Stimulated activated memory B cell treated with anti-CD40 and anti-IgM and Interleukin-4, amounts not matched to agents 10 μg/mL and 1 μg/mL and 100 μg/mL, for 72 hours (primary cell): ENCODE measurements around the gene KCNH2.
"Not testable (repeated sequence)": the region's sequence is repeated elsewhere in the genome, so short reads cannot be mapped to it uniquely, and the experiment has no call there.

Experiments used
- ATAC-seq: fragments of 150-1000 bp; cut with Tn5 transposase; 2 replicates; pipeline ENCODE4 v1.10.0; 2021
- H3K27ac Mint-ChIP-seq: one replicate; pipeline ENCODE4 v1.8.0; 2022; ENCODE audit warnings: mild to moderate bottlenecking, mixed read lengths
- H3K27me3 Mint-ChIP-seq: one replicate; pipeline ENCODE4 v1.8.0; 2022; ENCODE audit warnings: mixed read lengths
- H3K36me3 Mint-ChIP-seq: one replicate; pipeline ENCODE4 v1.8.0; 2022; ENCODE audit warnings: mixed read lengths
- H3K4me1 Mint-ChIP-seq: one replicate; pipeline ENCODE4 v1.8.0; 2022; ENCODE audit warnings: mixed read lengths
- H3K4me3 Mint-ChIP-seq: one replicate; pipeline ENCODE4 v1.8.0; 2022; ENCODE audit warnings: mild to moderate bottlenecking, moderate library complexity, mixed read lengths
- H3K9me3 Mint-ChIP-seq: one replicate; pipeline ENCODE4 v1.8.0; 2022; ENCODE audit warnings: mixed read lengths

The KCNH2 gene

DNA sequence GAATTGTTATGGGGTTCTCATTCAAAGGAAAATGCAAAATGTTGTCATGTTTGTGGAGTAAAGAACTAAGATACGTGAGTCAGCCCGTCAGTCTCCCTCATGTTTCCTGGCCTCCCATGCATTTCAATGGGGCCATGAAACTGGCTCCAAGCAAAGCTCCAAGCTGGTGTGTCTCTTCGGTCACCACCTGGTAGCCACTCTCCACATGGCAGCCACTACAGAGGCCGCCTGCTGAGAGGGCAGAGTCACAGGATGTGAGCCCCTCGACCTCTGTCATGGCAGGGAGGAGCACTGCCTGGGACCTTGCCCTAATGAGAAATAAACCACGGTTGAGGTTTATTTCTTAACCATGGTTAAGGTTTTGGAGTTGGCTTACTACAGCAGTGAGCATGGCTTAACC is 63.2 kb downstream of the KCNH2 start:
- H3K27ac Mint-ChIP-seq, result no peak overlapping the region
- peaks cover 24% of the 10 kb centered on the region for H3K27me3 Mint-ChIP-seq
- H3K4me1 Mint-ChIP-seq, result no peaks in the 10 kb centered on the region
- H3K9me3 Mint-ChIP-seq, result peaks cover 5% of the 10 kb centered on the region
- H3K4me3 Mint-ChIP-seq, result no peak overlapping the region
- ATAC-seq, result no peak
- H3K36me3 Mint-ChIP-seq, result no peaks in the 10 kb centered on the region

DNA sequence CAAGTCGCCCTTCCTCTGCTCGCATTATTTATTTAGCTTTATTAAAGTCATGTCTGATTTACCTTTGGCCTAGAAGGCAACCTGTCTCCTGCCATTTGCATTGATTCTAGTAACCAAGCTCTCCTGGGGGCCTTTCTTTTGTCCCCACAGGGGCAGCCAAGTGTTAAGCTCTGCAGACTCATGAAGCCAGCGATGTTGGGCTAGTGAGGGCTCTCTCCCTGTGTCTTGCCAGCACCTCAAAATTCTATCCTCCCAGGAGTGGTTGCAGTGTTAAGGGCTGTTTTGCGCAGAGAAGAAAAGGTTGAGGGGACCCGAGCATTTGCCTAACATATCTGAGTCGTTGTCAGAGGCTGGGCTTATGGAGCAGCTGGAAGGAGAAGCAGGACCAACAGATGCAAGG is 63.9 kb downstream of the KCNH2 start:
- no peak for ATAC-seq
- Mint-ChIP-seq H3K27ac (no peak overlapping the region), H3K4me1 (peaks cover 5% of the 10 kb centered on the region), H3K36me3 (no peaks in the 10 kb centered on the region), H3K9me3 (peaks cover 5% of the 10 kb centered on the region), H3K27me3 (peaks cover 26% of the 10 kb centered on the region), H3K4me3 (no peak overlapping the region)

DNA sequence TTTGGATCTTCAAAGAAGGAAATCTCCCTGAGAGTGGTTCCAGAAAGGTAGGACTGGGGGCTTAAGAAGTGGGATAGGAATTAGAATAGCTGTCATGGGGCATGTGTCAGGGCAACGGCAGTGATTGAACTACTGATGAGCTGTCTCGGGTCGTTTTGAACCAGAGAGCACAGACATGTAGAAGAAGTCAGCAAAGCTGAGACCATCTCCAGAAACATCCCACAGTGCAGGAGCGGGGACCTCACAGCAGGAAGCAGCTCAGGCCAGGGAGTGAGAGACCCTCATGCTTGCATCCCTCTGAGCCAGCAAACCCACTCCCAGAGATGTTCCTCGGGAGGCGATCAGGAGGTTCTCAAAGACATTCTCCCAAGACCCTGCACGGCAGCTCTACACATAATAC is 65.7 kb downstream of the KCNH2 start:
- H3K27ac Mint-ChIP-seq, result no peak overlapping the region
- no peak for ATAC-seq
- peaks cover 25% of the 10 kb centered on the region for H3K27me3 Mint-ChIP-seq
- H3K4me1 Mint-ChIP-seq, result peaks cover 6% of the 10 kb centered on the region
- peaks cover 5% of the 10 kb centered on the region for H3K9me3 Mint-ChIP-seq
- no peak overlapping the region for H3K4me3 Mint-ChIP-seq
- H3K36me3 Mint-ChIP-seq, result no peaks in the 10 kb centered on the region

DNA sequence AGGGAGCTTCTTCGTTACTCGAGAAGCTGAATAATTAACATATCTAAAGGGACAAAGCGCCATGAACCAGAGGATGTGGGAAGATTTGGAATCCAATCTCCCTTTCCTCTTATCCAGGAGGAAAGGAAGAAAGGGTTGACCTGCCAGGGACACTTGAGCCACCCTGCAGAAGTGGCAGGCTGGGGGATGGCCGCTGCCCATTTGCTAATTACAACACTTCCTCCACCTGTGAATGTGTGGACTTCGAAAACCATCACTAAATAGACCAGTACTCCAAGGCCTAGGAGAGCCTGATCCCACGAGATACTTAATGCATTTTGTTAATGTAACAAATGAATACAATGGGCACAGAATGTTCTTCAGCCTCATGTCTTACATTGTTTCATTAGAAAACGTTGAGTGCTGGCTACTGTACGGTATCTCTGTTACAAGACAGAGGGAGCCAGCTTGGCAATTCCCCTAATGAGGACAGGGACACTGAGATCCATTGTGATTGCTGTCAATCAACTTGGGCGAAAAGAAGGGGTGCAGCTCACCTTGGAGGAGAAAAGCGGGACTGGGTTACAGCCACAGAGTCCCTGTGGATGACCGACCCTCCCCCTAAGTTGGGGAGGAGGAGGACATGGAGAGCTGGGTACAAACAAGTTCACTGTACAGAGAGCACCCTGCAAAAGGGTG is 66.4 kb downstream of the KCNH2 start:
- peaks cover 5% of the 10 kb centered on the region for H3K9me3 Mint-ChIP-seq

DNA sequence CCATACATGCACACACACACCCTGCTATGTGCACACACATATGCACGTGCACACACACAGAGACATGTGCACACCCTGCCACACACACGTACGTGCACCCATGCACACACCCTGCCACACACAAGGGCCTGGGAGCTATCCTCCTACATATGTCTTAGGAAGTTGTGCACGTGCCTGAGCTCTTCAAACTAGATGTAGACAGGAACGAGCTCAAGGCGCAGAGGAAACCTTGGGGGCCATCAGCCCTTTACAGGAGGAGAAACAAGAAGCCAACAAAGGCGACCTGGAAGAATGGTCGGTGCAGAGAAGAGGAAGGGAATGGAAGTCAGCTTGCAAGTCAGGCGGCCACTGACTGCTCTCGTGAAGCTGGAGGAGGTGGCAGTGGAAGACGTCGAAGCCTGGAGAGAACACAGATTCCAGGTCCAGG is 67.1 kb downstream of the KCNH2 start:
- H3K4me3 Mint-ChIP-seq, result no peak overlapping the region
- H3K9me3 Mint-ChIP-seq, result peaks cover 5% of the 10 kb centered on the region
- ATAC-seq, result no peak
- H3K27ac Mint-ChIP-seq, result no peak overlapping the region
- H3K36me3 Mint-ChIP-seq, result no peaks in the 10 kb centered on the region
- peaks cover 40% of the 10 kb centered on the region for H3K27me3 Mint-ChIP-seq
- H3K4me1 Mint-ChIP-seq, result peaks cover 6% of the 10 kb centered on the region

More for the DNA sequence above, 66.4 kb downstream of the KCNH2 start:
- Mint-ChIP-seq H3K27me3 (peaks cover 32% of the 10 kb centered on the region), H3K4me3 (no peak overlapping the region), H3K4me1 (peaks cover 6% of the 10 kb centered on the region), H3K36me3 (no peaks in the 10 kb centered on the region), H3K27ac (no peak overlapping the region)
- ATAC-seq, result no peak

- H3K27me3 Mint-ChIP-seq, result peaks cover 45% of the 10 kb centered on the region
- H3K27ac Mint-ChIP-seq, H3K4me3 Mint-ChIP-seq, H3K36me3 Mint-ChIP-seq, ATAC-seq, H3K4me1 Mint-ChIP-seq, H3K9me3 Mint-ChIP-seq: not testable (repeated sequence)
Observed at GRCh38 chr7:150910305-150910995, 67.7 kb downstream of the KCNH2 start.

GRCh38 chr7:150909200-150909995 is 68.7 kb downstream of the KCNH2 start:
- Mint-ChIP-seq H3K9me3 (peaks cover 5% of the 10 kb centered on the region), H3K36me3 (no peaks in the 10 kb centered on the region), H3K4me1 (peaks cover 7% of the 10 kb centered on the region), H3K27ac (peak overlapping the region; percentile 30), H3K4me3 (no peak overlapping the region), H3K27me3 (peaks cover 50% of the 10 kb centered on the region)
- ATAC-seq, result no peak

DNA sequence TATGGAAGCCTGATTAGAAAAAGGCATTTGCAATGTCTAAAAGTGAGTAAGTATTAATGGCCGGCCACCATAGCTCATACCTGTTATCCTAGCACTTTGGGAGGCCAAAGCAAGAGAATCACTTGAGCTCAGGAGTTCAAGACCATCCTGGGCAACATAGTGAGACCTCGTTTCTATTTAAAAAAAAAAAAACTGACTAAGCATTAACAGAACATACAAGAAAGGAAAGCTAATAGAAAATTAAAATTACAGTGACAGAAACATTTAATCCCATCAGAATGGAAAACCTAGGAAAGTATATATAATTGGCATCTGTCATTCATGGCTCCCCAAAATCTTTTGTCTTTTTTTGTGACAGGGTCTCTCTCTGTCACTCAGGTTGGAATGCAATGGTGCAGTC is 69.9 kb downstream of the KCNH2 start:
- no peaks in the 10 kb centered on the region for H3K36me3 Mint-ChIP-seq
- H3K4me3 Mint-ChIP-seq, result no peak overlapping the region
- peaks cover 19% of the 10 kb centered on the region for H3K4me1 Mint-ChIP-seq
- ATAC-seq, result no peak
- peaks cover 63% of the 10 kb centered on the region for H3K27me3 Mint-ChIP-seq
- no peak overlapping the region for H3K27ac Mint-ChIP-seq
- peaks cover 5% of the 10 kb centered on the region for H3K9me3 Mint-ChIP-seq

GRCh38 chr7:150904011-150904909 is 73.9 kb downstream of the KCNH2 start:
- no peak overlapping the region for H3K4me3 Mint-ChIP-seq

GRCh38 chr7:150903606-150904005 is 74.5 kb downstream of the KCNH2 start:
- H3K27me3 Mint-ChIP-seq, result peaks cover 41% of the 10 kb centered on the region
- H3K9me3 Mint-ChIP-seq, result no peaks in the 10 kb centered on the region

More at GRCh38 chr7:150904011-150904909, 73.9 kb downstream of the KCNH2 start:
- peaks cover 44% of the 10 kb centered on the region for H3K27me3 Mint-ChIP-seq
- no peak for ATAC-seq
- no peaks in the 10 kb centered on the region for H3K36me3 Mint-ChIP-seq
- H3K9me3 Mint-ChIP-seq, result no peaks in the 10 kb centered on the region
- peaks cover 47% of the 10 kb centered on the region for H3K4me1 Mint-ChIP-seq
- peak overlapping the region; percentile 3 for H3K27ac Mint-ChIP-seq

DNA sequence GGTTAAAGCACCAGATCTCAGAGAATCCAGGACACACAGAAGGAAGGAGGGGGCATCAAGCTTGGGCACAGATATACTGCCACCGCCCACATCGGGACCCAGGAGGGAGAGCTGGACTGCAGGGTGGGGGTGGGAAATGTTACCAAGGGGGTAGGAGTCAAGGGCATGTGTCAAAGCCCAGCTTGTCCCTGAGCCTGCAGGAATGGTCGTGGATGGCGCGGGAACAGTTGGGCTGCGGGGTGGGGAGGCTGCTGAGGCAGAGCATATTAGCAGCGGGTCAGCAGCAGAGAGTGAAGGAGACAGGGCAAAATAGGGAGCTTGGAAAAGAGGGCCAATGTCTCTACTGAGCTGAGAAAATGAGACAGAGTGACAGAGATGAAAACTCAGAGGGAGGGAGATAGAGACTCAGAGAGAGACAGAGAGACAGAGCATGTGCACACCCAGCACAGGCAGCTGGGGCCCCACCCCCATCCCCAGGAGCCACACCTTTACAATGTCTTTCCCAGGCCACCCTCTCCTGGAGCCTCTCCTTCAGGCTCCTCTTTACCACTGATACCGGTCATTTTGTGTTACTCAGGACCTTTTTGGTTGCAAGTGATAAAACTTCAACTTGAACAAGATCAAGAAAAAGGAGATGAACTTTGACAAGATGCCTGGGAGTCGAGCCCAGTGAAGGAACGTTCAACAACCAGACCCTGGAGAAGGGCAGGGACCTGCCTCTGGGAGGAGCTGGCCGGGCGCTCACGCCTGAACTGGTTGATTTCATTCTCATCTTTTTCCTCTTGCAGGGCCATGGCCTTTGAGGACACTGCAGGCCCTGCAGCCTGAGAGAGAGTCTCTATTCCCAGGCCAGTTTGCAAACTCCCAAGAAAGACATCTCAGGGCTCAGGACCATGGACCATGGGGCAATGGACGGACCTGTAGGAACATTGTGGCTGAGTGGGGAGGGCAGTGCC is 75.8 kb downstream of the KCNH2 start:
- peak overlapping the region; percentile 17 for H3K27ac Mint-ChIP-seq
- H3K4me3 Mint-ChIP-seq, result no peak overlapping the region
- H3K36me3 Mint-ChIP-seq, result no peaks in the 10 kb centered on the region
- H3K27me3 Mint-ChIP-seq, result peaks cover 39% of the 10 kb centered on the region
- ATAC-seq, result no peak
- no peaks in the 10 kb centered on the region for H3K9me3 Mint-ChIP-seq
- H3K4me1 Mint-ChIP-seq, result peaks cover 64% of the 10 kb centered on the region

More at GRCh38 chr7:150903606-150904005, 74.5 kb downstream of the KCNH2 start:
- no peak overlapping the region for H3K4me3 Mint-ChIP-seq
- H3K27ac Mint-ChIP-seq, result peak overlapping the region; percentile 3
- no peaks in the 10 kb centered on the region for H3K36me3 Mint-ChIP-seq
- ATAC-seq, result peak; percentile 45
- peaks cover 52% of the 10 kb centered on the region for H3K4me1 Mint-ChIP-seq

DNA sequence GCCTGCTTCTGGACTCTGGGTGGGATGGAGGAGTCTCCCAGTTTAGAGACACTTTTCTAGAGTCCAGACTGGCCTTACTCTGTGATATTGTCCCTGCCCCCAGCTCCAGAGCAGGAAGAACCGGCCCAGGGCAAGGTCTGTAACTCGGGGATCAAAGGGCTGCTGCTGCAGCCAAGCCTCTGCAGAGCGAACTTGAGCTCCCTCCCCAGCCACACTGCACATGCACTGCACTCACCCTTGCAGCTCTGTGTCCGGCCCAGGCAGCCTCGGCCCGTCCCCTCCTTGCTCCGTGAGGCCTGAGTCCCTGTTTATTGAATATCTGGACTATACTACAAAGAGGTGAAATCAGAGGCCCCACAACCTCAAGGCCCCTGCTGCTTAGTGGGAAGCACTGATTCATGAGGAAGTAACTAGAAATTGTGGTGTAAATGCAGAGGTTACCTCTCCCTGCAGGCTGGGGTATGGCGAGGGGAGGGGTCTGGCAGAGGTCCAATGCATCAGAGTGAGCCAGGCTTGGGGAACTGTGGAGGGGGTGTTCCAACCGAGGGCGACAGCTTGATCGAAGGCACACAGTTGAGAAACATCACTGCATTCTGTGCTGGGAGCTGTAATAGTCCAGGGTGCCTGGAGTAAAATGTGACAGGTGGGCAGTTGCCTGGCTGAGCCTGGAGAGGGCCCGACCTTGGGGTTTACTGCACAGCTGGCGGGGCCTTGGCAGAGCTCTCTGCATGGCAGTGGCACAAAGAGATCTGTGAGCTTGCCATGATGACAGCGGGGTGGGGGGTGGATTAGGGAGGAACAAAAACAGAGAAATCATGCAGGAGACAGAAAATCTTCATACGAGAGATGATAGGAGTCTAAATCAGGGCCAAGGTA is 76.7 kb downstream of the KCNH2 start:
- Mint-ChIP-seq H3K27ac (peak overlapping the region; percentile 17), H3K4me3 (no peak overlapping the region), H3K36me3 (no peaks in the 10 kb centered on the region), H3K9me3 (no peaks in the 10 kb centered on the region), H3K4me1 (peaks cover 74% of the 10 kb centered on the region), H3K27me3 (peaks cover 29% of the 10 kb centered on the region)
- no peak for ATAC-seq

- Mint-ChIP-seq H3K4me1 (peaks cover 81% of the 10 kb centered on the region), H3K27me3 (peaks cover 22% of the 10 kb centered on the region), H3K4me3 (no peak overlapping the region), H3K9me3 (no peaks in the 10 kb centered on the region), H3K36me3 (no peaks in the 10 kb centered on the region), H3K27ac (peak overlapping the region; percentile 17)
- no peak for ATAC-seq
Observed at GRCh38 chr7:150900675-150901074, 77.4 kb downstream of the KCNH2 start.
